GM15510 (cell line): ENCODE results near the gene CCNL1.

ENCODE experiments used
- POLR2A ChIP-seq: IDR thresholded peaks from 3 replicates; pipeline ENCODE4 v1.6.1; 2011; ENCODE audit warnings: borderline replicate concordance; ENCODE audit not compliant: insufficient read length; ENCODE audit errors: extremely low read depth

Gene CCNL1

DNA sequence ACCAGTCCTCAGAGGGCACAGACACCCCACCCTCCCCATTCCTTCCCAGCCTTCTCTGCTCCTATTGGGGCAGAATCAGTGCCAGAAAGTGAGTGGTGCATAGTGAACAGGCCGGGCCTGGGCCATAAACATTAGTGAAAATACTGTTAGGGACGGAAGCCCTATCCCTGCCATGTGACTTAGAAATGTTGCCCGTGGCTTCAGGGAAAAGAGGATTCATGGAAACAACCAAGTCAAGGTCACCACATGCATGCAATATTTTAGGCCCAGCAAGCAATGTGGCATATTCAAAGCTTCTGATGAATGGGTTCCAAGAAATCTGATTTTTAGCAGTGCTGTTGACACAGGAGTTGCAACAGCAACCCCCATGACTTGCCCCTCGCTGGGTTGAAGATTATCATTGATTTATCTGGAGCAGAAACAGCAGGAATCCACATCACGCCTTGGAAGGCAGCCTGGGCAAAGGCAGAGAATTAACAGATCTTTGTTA, 52.3 kb downstream of the CCNL1 start:
- no peak for TF ChIP-seq POLR2A

GRCh38 chr3:157107037-157107436, 52.9 kb downstream of the CCNL1 start:
- no peak for TF ChIP-seq POLR2A

DNA sequence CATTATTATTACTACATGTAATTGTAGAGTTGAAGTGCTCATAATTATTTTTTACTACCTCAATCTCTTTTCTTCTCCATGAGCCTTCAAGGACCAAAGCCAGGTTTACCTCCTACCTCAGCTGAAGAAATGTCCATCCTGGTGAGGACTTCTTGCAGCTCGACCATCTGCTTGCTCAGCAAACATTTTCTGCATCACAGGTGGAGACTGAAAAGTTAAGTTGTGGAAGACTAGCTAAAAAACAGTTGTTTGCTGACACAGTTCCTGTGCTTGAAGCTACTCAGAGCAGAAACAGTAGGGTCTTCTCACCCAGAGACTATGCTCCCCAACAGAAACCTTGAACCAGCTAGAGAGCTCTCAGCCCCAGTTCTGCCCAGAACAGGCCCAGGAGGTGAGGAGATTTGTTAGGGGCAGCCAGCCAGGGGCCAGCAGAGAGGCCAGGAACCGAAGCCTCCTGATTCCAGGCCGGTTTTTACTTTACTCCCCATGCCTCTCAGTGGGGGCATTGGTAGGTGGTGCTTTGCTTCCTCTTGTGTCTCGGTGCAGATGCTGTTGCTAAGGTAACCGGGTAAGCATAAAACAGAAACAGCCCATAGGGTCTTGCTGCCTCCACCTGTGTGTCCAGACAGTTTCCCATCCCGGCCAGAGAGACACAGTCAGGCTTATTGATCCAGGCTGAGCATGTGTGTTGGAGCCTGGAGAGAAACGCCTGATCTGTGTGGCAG, 54.9 kb downstream of the CCNL1 start:
- no peak for TF ChIP-seq POLR2A

DNA sequence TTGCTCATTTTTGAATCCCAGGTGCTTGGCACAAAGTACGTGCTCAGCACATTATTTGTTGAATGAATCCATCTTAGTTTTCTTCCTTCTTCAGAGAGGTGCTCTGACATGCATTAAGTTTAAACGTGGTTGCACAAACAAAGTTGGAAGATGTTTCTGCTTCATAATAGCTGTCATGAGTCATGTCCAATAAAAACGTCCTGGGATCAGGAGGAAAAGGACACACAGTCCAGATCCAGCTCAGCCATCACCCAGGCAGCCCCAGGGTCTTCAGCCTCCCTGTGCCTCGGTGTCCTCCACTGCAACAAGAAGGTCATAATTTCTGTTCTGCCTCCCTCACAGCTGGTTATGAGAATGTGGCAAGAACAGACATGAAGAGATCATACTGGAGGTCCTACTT, 55.4 kb downstream of the CCNL1 start:
- TF ChIP-seq POLR2A = no peak

DNA sequence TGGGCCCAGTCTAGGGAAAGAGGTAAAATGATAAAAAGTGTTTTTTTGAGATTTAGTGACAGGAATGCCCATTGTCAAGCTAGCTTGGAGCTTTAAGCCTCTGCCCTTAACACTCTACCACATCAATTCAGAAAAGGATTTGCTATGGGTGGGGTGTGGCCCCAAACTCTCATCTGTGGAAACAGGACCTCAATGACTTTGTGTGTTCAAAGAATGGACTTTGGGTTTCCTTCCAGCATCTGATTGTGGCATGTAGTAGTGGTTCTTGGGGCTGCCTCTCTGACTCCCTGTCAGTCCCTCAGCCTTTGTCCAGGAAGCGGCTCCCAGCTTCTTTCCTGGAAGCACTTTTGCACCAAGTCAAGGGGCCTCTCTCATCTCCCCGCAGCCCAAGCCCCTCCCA, 56.1 kb downstream of the CCNL1 start:
- no peak for TF ChIP-seq POLR2A

- TF ChIP-seq POLR2A = no peak
These were observed 56.7 kb downstream of the CCNL1 start for GRCh38 chr3:157103280-157103679.

DNA sequence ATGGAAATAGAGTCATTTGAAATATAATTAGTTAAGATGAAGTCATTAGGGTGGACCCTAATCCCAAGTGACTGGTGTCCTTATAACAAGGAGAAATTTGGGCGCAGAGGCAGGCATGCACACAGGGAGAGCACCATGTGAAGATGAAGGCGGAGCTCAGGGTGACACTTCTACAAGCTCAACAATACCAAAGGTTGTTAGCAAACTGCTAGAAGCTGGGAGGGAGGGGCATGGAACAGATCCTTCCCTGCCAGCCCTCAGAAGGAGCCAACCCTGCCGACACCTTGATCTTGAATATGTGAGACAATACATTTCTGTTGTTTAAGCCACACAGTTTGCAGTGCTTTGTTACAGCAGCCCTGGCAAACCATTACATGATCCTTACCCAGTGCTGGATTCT, 57.8 kb downstream of the CCNL1 start:
- no peak for TF ChIP-seq POLR2A

DNA sequence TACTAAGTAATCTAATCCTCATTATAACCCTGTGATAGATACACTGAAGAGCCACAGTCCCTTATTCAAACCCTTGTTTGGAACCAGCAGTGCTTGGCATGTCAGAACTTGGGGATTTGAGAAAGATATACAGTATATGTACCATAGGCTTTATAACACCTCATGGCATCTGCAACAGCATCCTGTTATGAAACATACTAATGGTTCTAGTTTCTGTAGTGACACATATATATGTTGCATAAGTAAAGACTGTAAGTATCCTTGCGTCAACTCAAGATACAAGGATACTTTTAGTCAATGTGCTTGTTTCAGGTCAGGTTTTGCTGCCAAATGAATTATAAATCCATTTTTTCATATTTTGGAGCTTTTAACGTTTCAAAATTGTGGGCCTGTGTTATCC, 58.5 kb downstream of the CCNL1 start:
- no peak for TF ChIP-seq POLR2A

DNA sequence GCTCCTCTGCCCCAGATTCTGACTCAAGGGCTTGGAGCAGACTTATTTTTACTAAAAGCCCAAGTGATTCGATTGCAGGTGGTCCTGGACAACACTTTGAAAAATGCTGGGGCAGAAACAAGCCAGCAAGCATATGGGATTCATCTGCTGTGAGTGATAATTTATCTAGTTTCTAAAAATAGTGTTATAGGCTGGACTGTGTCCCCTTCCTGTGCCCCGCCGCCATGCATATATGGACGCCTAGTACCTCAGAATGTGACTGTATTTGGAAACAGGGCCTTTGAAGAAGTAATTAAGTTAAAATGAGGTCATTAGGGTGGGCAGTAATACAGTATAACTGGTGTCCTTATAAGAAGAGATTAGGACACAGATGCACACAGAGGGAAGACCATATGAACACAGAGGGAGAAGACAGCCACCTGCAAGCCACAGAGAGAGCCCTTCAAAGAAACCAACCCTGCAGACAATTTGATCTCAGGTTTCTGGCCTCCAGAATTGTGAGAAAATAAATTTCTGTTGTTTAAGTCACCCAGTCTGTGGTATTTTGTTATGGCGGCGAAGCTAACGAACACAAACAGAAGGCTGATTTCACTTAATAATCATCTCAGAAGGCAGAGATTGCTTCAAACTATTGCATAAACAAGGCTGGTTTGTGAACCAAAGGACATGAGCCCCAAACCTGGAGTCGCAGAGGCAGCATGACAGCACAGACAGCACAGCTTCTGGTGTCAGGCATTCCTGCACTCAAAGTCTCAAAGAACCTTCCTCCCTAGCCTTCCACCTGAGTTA, 59.1 kb downstream of the CCNL1 start:
- no peak for TF ChIP-seq POLR2A

DNA sequence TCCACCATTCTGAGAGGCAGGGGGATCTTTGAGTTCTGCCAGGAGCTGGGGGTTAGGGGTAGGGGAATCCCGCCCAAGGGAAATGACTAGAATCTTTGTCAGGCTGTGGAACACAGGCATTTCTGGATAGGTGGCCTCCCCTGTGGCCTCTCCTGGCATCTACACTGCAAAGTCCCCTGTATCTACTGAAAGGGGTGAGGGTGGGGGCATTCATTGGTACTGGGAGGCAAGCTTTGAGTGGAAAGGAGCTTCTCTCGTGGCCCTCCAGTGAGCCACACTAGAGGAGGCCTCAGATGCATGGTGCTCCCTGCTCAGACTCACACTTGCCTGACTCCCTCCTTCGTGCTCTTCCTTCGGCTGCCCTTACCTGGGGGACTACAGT, 59.9 kb downstream of the CCNL1 start:
- TF ChIP-seq POLR2A = no peak

GRCh38 chr3:157099326-157100095, 60.4 kb downstream of the CCNL1 start:
- no peak for TF ChIP-seq POLR2A

DNA sequence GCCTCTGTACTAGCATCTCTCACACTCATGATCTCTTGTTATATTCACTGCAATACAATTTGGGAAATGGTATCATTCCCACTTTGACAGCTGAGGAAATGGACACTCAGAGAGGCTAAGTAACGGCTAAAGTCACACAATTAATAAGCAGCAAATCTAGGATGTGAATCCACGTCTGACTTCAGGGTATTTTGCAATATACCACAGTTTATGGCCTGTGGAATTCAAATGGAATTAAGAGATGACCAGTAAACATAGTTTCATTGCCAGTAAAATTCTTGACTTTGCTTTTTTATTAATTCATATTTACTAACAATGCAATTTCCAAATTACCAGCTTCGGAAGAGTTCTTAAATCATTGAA, 61.1 kb downstream of the CCNL1 start:
- TF ChIP-seq POLR2A = no peak

DNA sequence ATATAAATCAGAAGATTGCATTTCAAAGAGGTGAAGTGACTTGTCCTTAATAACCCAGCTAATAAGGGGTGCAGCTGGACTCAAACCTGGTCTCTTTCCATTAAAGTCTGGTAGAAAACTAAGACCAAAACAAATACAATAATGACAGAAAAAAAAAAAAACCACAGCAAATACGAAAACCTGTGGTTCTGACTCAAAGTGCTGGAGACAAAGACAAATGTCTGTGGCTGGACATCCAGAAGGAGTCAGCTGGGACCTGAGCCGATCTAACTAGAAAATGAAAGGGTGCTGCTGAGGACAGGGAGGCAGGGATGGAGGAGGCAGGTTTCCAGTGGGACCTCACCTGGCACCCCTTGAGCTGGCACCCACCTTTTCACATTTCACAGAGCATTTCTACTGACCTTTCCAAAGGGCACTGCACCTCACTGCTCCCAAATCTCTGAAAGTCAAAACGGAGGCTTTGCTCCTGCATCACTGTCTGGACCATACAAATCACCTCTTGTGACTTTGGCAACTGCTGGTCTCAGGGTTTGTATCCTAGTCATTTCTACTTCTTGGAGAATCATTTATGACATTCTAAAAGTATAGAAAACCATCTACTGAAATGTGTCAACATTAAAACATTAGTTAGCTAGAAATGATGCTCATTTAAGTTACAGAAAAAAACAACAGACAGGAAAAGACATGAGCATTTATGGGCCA, 61.7 kb downstream of the CCNL1 start:
- no peak for TF ChIP-seq POLR2A
